GM23248 (cell line): Measurements from ENCODE around the gene ZSWIM6.

Experiments
- EZH2 ChIP-seq: fragments of 200-600 bp; sonication (generic); IDR thresholded peaks from 2 replicates; pipeline ENCODE4 v1.6.1; 2018; ENCODE audit warnings: antibody characterized with exemption, mild to moderate bottlenecking; ENCODE audit not compliant: insufficient read depth, poor library complexity, severe bottlenecking
- EZH2phosphoT487 ChIP-seq: fragments of 200-600 bp; sonication (generic); IDR thresholded peaks from 2 replicates; pipeline ENCODE4 v1.6.1; 2018; ENCODE audit warnings: antibody characterized with exemption, moderate library complexity, mild to moderate bottlenecking, low read depth; ENCODE audit not compliant: insufficient read depth

GRCh38 chr5:61423487-61424145, 91.6 kb downstream of the ZSWIM6 start:
- no peak for TF ChIP-seq EZH2
- TF ChIP-seq EZH2phosphoT487: no peak
